Stomach (tissue), 4 donors: Measurements from ENCODE around the gene RECK.

Experiments
- CTCF ChIP-seq, 7 experiments: fragments of 450-650 bp in 4 of 7; fragments of 200-600 bp in 3 of 7; sonication (generic) in 3 of 7; IDR thresholded peaks; one replicate each; pipeline ENCODE4 v1.5.1; 2016 to 2019; ENCODE audit warnings: antibody characterized with exemption in 7 of 7, control low read depth in 2 of 7, mild to moderate bottlenecking in 1 of 7
- EP300 ChIP-seq: sonication (generic); formaldehyde crosslinking; IDR thresholded peaks from one replicate; pipeline ENCODE4 v1.6.1; 2017; ENCODE audit warnings: antibody characterized with exemption
- POLR2A ChIP-seq, 4 donors: fragments of 450-650 bp; IDR thresholded peaks; one replicate each; pipeline ENCODE4 v1.6.1; 2016; ENCODE audit warnings: antibody characterized with exemption in 4 of 4, control low read depth in 2 of 4, mild to moderate bottlenecking in 1 of 4, moderate library complexity in 1 of 4
- POLR2AphosphoS5 ChIP-seq, 3 donors: sonication (generic); formaldehyde crosslinking; IDR thresholded peaks; one replicate each; pipeline ENCODE4 v1.6.1; 2016; ENCODE audit warnings: antibody characterized with exemption in 3 of 3

GRCh38 chr9:36128349-36128748 lies 91.6 kb downstream of the RECK start:
- TF ChIP-seq POLR2AphosphoS5 (IDR thresholded peaks at IDR 0.05) (no peak), CTCF (IDR thresholded peaks at IDR 0.05) (no peak), EP300 (no peak), POLR2A (IDR thresholded peaks at IDR 0.05) (no peak)
